NB4 (cell line): ENCODE measurements around the gene TEKT1.

Source experiments
- MYC ChIP-seq: IDR thresholded peaks from 2 replicates; pipeline ENCODE4 v1.6.1; 2011; ENCODE audit warnings: low read depth, low read length
- POLR2A ChIP-seq: IDR thresholded peaks from 2 replicates; pipeline ENCODE4 v1.6.1; 2011; ENCODE audit warnings: mild to moderate bottlenecking; ENCODE audit not compliant: insufficient read length; ENCODE audit errors: extremely low read depth
- TF ChIP-seq, protein P1 (sequence below): IDR thresholded peaks from one replicate; pipeline ENCODE4 v1.5.1; 2012; ENCODE audit warnings: low read depth, low read length

DNA sequence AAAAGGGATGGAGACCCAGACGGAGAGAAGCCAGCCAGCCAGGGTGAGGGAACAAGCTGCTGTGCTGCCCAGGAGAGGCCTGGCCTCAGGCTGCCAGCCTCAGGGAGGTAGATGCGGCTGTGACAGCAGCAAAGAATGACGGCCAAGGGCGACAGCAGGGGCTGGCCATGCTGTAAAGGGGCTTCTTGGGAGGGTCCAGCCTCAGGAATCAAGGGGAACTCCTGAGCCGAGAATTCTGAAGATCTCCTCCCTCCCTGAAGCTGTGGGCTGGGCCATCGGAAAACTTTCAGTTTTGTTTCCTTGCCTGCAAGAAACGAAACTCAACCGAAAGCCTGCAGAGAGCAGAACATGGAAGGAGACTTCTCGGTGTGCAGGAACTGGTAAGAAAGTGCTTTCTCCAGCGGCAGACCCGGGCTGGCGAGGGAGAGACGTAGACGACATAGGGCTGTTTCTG is 75.8 kb downstream of the TEKT1 start, which contains the start of gene XAF1:
- TF ChIP-seq, protein P1, sequence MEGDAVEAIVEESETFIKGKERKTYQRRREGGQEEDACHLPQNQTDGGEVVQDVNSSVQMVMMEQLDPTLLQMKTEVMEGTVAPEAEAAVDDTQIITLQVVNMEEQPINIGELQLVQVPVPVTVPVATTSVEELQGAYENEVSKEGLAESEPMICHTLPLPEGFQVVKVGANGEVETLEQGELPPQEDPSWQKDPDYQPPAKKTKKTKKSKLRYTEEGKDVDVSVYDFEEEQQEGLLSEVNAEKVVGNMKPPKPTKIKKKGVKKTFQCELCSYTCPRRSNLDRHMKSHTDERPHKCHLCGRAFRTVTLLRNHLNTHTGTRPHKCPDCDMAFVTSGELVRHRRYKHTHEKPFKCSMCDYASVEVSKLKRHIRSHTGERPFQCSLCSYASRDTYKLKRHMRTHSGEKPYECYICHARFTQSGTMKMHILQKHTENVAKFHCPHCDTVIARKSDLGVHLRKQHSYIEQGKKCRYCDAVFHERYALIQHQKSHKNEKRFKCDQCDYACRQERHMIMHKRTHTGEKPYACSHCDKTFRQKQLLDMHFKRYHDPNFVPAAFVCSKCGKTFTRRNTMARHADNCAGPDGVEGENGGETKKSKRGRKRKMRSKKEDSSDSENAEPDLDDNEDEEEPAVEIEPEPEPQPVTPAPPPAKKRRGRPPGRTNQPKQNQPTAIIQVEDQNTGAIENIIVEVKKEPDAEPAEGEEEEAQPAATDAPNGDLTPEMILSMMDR: no peak
- no peak for TF ChIP-seq POLR2A
- no peak for TF ChIP-seq MYC
